ENCODE results near the gene RAPSN.

DNA sequence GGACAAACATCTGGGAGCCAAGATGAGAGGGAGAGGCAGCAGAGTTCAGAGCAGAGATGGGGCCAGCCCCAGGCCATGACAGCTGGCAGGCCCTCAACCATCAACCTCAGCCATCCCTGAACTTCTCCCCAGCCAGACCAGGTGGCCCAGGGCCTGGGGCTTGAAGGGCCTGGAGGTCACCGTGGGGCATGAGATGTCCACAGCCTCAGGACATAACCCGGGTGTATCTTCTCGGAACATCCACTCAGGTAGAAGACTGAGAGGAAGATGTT, 53.0 kb downstream of the RAPSN start:
- TF ChIP-seq POLR2AphosphoS5 (IDR thresholded peaks at IDR 0.05; ENCODE audit: borderline replicate concordance, low read depth, low read length) (no peak), FOXP2 (optimal IDR thresholded peaks at IDR 0.05; ENCODE audit: control extremely low read depth, extremely low read length, insufficient read depth) (no peak), EZH2 (IDR thresholded peaks at IDR 0.05) (no peak)
